IPS-20b (cell line): ENCODE measurements around the gene HPCAL1.

ENCODE experiments used
- H3K27ac ChIP-seq: one replicate; pipeline ENCODE4 v1.5.1; 2013; ENCODE audit warnings: low read length
- H3K27me3 ChIP-seq: 2 replicates; pipeline ENCODE4 v1.6.1; 2013; ENCODE audit warnings: mild to moderate bottlenecking, low read length, inconsistent platforms; ENCODE audit not compliant: insufficient read depth
- H3K36me3 ChIP-seq: 2 replicates; pipeline ENCODE4 v1.6.1; 2013; ENCODE audit warnings: low read depth, mild to moderate bottlenecking, inconsistent platforms, low read length, moderate library complexity; ENCODE audit not compliant: insufficient read depth
- H3K4me1 ChIP-seq: 2 replicates; pipeline ENCODE4 v1.6.1; 2013; ENCODE audit warnings: mild to moderate bottlenecking, control low read depth, inconsistent platforms, low read length, moderate library complexity; ENCODE audit not compliant: insufficient read depth
- H3K4me3 ChIP-seq: 2 replicates; pipeline ENCODE4 v1.5.1; 2013; ENCODE audit warnings: mild to moderate bottlenecking, low read length, inconsistent platforms
- H3K9ac ChIP-seq: 2 replicates; pipeline ENCODE4 v1.6.1; 2013; ENCODE audit warnings: low read depth, mild to moderate bottlenecking, inconsistent platforms, low read length, moderate library complexity
- H3K9me3 ChIP-seq: 2 replicates; pipeline ENCODE4 v1.6.1; 2013; ENCODE audit warnings: mild to moderate bottlenecking, low read depth, low read length, inconsistent platforms; ENCODE audit not compliant: insufficient read depth

Gene HPCAL1

GRCh38 chr2:10475811-10476660 is 173.3 kb downstream of the HPCAL1 start:
- Histone ChIP-seq H3K4me1 (no peaks in the 10 kb centered on the region; the same call in 1 of the 2 replicates), H3K9ac (no peak overlapping the region)

GRCh38 chr2:10476723-10477442 is 174.2 kb downstream of the HPCAL1 start:
- Histone ChIP-seq H3K4me3 (no peak overlapping the region), H3K27me3 (no peaks in the 10 kb centered on the region; the same call in 1 of the 2 replicates), H3K27ac (no peak overlapping the region), H3K36me3 (no peaks in the 10 kb centered on the region), H3K9me3 (no peaks in the 10 kb centered on the region), H3K4me1 (no peaks in the 10 kb centered on the region; the same call in 1 of the 2 replicates), H3K9ac (no peak overlapping the region)

More at GRCh38 chr2:10475811-10476660, 173.3 kb downstream of the HPCAL1 start:
- H3K4me3 ChIP-seq, result no peak overlapping the region
- no peaks in the 10 kb centered on the region for H3K36me3 ChIP-seq
- H3K9me3 ChIP-seq, result no peaks in the 10 kb centered on the region
- no peak overlapping the region for H3K27ac ChIP-seq
- no peaks in the 10 kb centered on the region for H3K27me3 ChIP-seq
